ENCODE results near the gene CD7.

The CD7 gene

GRCh38 chr17:82339634-82340580 lies 22.5 kb upstream of the CD7 start:
- H3K4me3 ChIP-seq (ENCODE audit: low read depth, low read length): peak overlapping the region; percentile 2
- in situ Hi-C loops (cut with HindIII; ENCODE audit: low sequenced_read_pairs): loop anchor here (10.0 kb wide), 1 partner anchor 75 kb away; the partner anchor contains the start of genes HEXD and OGFOD3
- no peak for DNase-seq (ENCODE audit: low read depth)
- TF ChIP-seq CTCF (IDR thresholded peaks at IDR 0.05; ENCODE audit: low read depth, low read length, missing control alignments): no peak

- H3K4me3 ChIP-seq (ENCODE audit: low read depth, low read length): peak overlapping the region; percentile 2
- DNase-seq (ENCODE audit: low read depth): peak; percentile 35
- no peak for TF ChIP-seq CTCF (IDR thresholded peaks at IDR 0.05; ENCODE audit: low read depth, low read length, missing control alignments)
- in situ Hi-C loops (cut with HindIII; ENCODE audit: low sequenced_read_pairs): no loop called here
These were observed 21.6 kb upstream of the CD7 start for GRCh38 chr17:82338858-82339633.

GRCh38 chr17:82334622-82335394 lies 17.4 kb upstream of the CD7 start:
- no peak for TF ChIP-seq CTCF (IDR thresholded peaks at IDR 0.05; ENCODE audit: low read depth, low read length, missing control alignments)
- no peak overlapping the region for H3K4me3 ChIP-seq (ENCODE audit: low read depth, low read length)
- no peak for DNase-seq (ENCODE audit: low read depth)
- in situ Hi-C loops (cut with HindIII; ENCODE audit: low sequenced_read_pairs): no loop called here

- H3K4me3 ChIP-seq (ENCODE audit: low read depth, low read length): peak overlapping the region; percentile 44
- no peak for TF ChIP-seq CTCF (IDR thresholded peaks at IDR 0.05; ENCODE audit: low read depth, low read length, missing control alignments)
- in situ Hi-C loops (cut with HindIII; ENCODE audit: low sequenced_read_pairs): no loop called here
- DNase-seq (ENCODE audit: low read depth): no peak
These were observed 16.8 kb upstream of the CD7 start for GRCh38 chr17:82334204-82334621.

GRCh38 chr17:82333279-82334171 lies 16.1 kb upstream of the CD7 start, which contains the start of gene SECTM1:
TSS of gene SECTM1 (minus strand) at chr17:82333766. CDS start at chr17:82327240, 6,526 bp downstream.
- TF ChIP-seq CTCF (IDR thresholded peaks at IDR 0.05; ENCODE audit: low read depth, low read length, missing control alignments): no peak
- DNase-seq (ENCODE audit: low read depth): no peak
- in situ Hi-C loops (cut with HindIII; ENCODE audit: low sequenced_read_pairs): no loop called here
- peak within 1 kb of the TSS; percentile 44 for H3K4me3 ChIP-seq (ENCODE audit: low read depth, low read length)
